ENCODE results near the gene NOP58.

The NOP58 gene

GRCh38 chr2:202290316-202290715 lies 24.8 kb downstream of the NOP58 start:
- H3K4me3 ChIP-seq (ENCODE audit: low read depth, low read length) = no peak overlapping the region
- TF ChIP-seq MYC (IDR thresholded peaks at IDR 0.05; ENCODE audit: low read depth, low read length) (no peak), POLR2A (IDR thresholded peaks at IDR 0.05; ENCODE audit: extremely low read depth, insufficient read length) (no peak), CTCF (IDR thresholded peaks at IDR 0.05; ENCODE audit: low read depth, low read length) (no peak), MAX (IDR thresholded peaks at IDR 0.05; ENCODE audit: low read depth, low read length) (no peak)
- no peak for DNase-seq (ENCODE audit: low read depth)

GRCh38 chr2:202290970-202291369 lies 25.4 kb downstream of the NOP58 start:
- TF ChIP-seq CTCF (IDR thresholded peaks at IDR 0.05; ENCODE audit: low read depth, low read length) = no peak
- no peak for TF ChIP-seq MYC (IDR thresholded peaks at IDR 0.05; ENCODE audit: low read depth, low read length)
- TF ChIP-seq MAX (IDR thresholded peaks at IDR 0.05; ENCODE audit: low read depth, low read length) = no peak
- no peak for TF ChIP-seq POLR2A (IDR thresholded peaks at IDR 0.05; ENCODE audit: extremely low read depth, insufficient read length)
- DNase-seq (ENCODE audit: low read depth) = no peak
- H3K4me3 ChIP-seq (ENCODE audit: low read depth, low read length) = no peak overlapping the region

- TF ChIP-seq MYC (IDR thresholded peaks at IDR 0.05; ENCODE audit: low read depth, low read length) = no peak
- no peak for TF ChIP-seq POLR2A (IDR thresholded peaks at IDR 0.05; ENCODE audit: extremely low read depth, insufficient read length)
- TF ChIP-seq CTCF (IDR thresholded peaks at IDR 0.05; ENCODE audit: low read depth, low read length) = no peak
- TF ChIP-seq MAX (IDR thresholded peaks at IDR 0.05; ENCODE audit: low read depth, low read length) = no peak
- H3K4me3 ChIP-seq (ENCODE audit: low read depth, low read length) = no peak overlapping the region
- no peak for DNase-seq (ENCODE audit: low read depth)
These were observed 34.1 kb downstream of the NOP58 start for GRCh38 chr2:202299712-202300111.

GRCh38 chr2:202306034-202306433 lies 40.5 kb downstream of the NOP58 start:
- no peak for DNase-seq (ENCODE audit: low read depth)
- no peak overlapping the region for H3K4me3 ChIP-seq (ENCODE audit: low read depth, low read length)
- no peak for TF ChIP-seq MAX (IDR thresholded peaks at IDR 0.05; ENCODE audit: low read depth, low read length)
- no peak for TF ChIP-seq MYC (IDR thresholded peaks at IDR 0.05; ENCODE audit: low read depth, low read length)
- TF ChIP-seq POLR2A (IDR thresholded peaks at IDR 0.05; ENCODE audit: extremely low read depth, insufficient read length) = no peak
- no peak for TF ChIP-seq CTCF (IDR thresholded peaks at IDR 0.05; ENCODE audit: low read depth, low read length)

GRCh38 chr2:202307690-202308089 lies 42.1 kb downstream of the NOP58 start:
- peak; percentile 19 for DNase-seq (ENCODE audit: low read depth)
- TF ChIP-seq MYC (IDR thresholded peaks at IDR 0.05; ENCODE audit: low read depth, low read length) = no peak
- no peak for TF ChIP-seq CTCF (IDR thresholded peaks at IDR 0.05; ENCODE audit: low read depth, low read length)
- TF ChIP-seq POLR2A (IDR thresholded peaks at IDR 0.05; ENCODE audit: extremely low read depth, insufficient read length) = no peak
- no peak for TF ChIP-seq MAX (IDR thresholded peaks at IDR 0.05; ENCODE audit: low read depth, low read length)
- H3K4me3 ChIP-seq (ENCODE audit: low read depth, low read length) = no peak overlapping the region
